OCI-LY7 (cell line): ENCODE measurements around the gene ARHGEF4. TPM values are rescaled to one million over a fixed set of nuclear protein-coding genes. Genes with fewer than 3 reads are reported as not detected.

ENCODE experiments used
- BruUV-seq: library from RNA; stranded (reverse); fragments of 400-500 nt; replicated peaks from 2 replicates; lab custom pipeline; 2021; lab: Mats Ljungman, UMichigan
- CTCF ChIA-PET: fragments of 300-600 bp; sonication (Branson Sonifier 250); formaldehyde crosslinking; loops from one replicate; lab custom pipeline; 2022; ENCODE audit warnings: antibody characterized with exemption; ENCODE audit not compliant: unreplicated experiment; lab: Charles Lee
- POLR2A ChIA-PET: fragments of 300-600 bp; sonication (Branson Sonifier 250); formaldehyde crosslinking; loops from one replicate; lab custom pipeline; 2022; ENCODE audit warnings: antibody characterized with exemption; lab: Charles Lee
- DNase-seq: peaks from one replicate; pipeline ENCODE4 v3.0.0-alpha.2; 2015; ENCODE audit warnings: low spot score
- H2AFZ ChIP-seq: fragments of 200-600 bp; sonication (generic), shearing (Covaris generic); 2 replicates; pipeline ENCODE4 v1.6.1; 2014; ENCODE audit warnings: mild to moderate bottlenecking, antibody characterized with exemption, low read length, moderate library complexity
- H3K27ac ChIP-seq: fragments of 200-600 bp; sonication (generic); 2 replicates; pipeline ENCODE4 v1.5.1; 2014; ENCODE audit warnings: mixed run types, low read depth, mild to moderate bottlenecking, moderate library complexity, low read length, inconsistent platforms; ENCODE audit not compliant: poor library complexity, severe bottlenecking
- H3K36me3 ChIP-seq: fragments of 200-600 bp; sonication (generic); 2 replicates; pipeline ENCODE4 v1.6.1; 2014; ENCODE audit warnings: mild to moderate bottlenecking, antibody characterized with exemption, low read length, moderate library complexity, mixed read lengths; ENCODE audit not compliant: insufficient read depth
- H3K4me1 ChIP-seq: fragments of 200-600 bp; sonication (generic); 2 replicates; pipeline ENCODE4 v1.5.1; 2014; ENCODE audit warnings: mild to moderate bottlenecking, low read length; ENCODE audit not compliant: insufficient read depth, poor library complexity, severe bottlenecking
- H3K4me2 ChIP-seq: fragments of 200-600 bp; sonication (generic); 2 replicates; pipeline ENCODE4 v1.6.1; 2014; ENCODE audit warnings: mild to moderate bottlenecking, low read length
- H3K4me3 ChIP-seq: fragments of 200-600 bp; sonication (generic); 2 replicates; pipeline ENCODE4 v1.5.1; 2014; ENCODE audit warnings: mild to moderate bottlenecking, low read depth, low read length; ENCODE audit not compliant: poor library complexity, severe bottlenecking
- H3K79me2 ChIP-seq: fragments of 200-600 bp; sonication (generic); 2 replicates; pipeline ENCODE4 v1.6.1; 2016; ENCODE audit warnings: low read depth, mild to moderate bottlenecking, low read length, moderate library complexity, mixed read lengths; ENCODE audit not compliant: insufficient read depth
- H3K9me2 ChIP-seq: fragments of 200-600 bp; sonication (generic); 2 replicates; pipeline ENCODE4 v1.6.1; 2016; ENCODE audit warnings: mild to moderate bottlenecking, low read length, mixed read lengths; ENCODE audit not compliant: insufficient read depth
- H3K9me3 ChIP-seq: fragments of 200-600 bp; sonication (generic); 2 replicates; pipeline ENCODE4 v1.6.1; 2014; ENCODE audit warnings: mild to moderate bottlenecking, mixed run types, low read length, mixed read lengths
- H4K20me1 ChIP-seq: fragments of 200-600 bp; sonication (generic); 2 replicates; pipeline ENCODE4 v1.6.1; 2014; ENCODE audit warnings: mild to moderate bottlenecking, antibody characterized with exemption, low read length, moderate library complexity, mixed read lengths; ENCODE audit not compliant: insufficient read depth
- EZH2phosphoT487 ChIP-seq: fragments of 200-600 bp; sonication (generic); IDR thresholded peaks from 2 replicates; pipeline ENCODE4 v1.6.1; 2018; ENCODE audit warnings: low read depth, borderline replicate concordance, mild to moderate bottlenecking, mixed run types, antibody characterized with exemption, low read length, moderate library complexity, mixed read lengths
- intact Hi-C: fragments of 100-400 bp; cut with micrococcal nuclease; formaldehyde crosslinking; loops from one replicate; pipeline ENCODE4 v1.10.0; 2022; ENCODE audit not compliant: unreplicated experiment
- total RNA-seq, 2 experiments: library from RNA; depleted of rRNA in 1 of 2; stranded (reverse); fragments of >200 nt in 1 of 2; shearing (Covaris generic) in 1 of 2; gene quantifications; 2 replicates each; pipeline ENCODE4 v1.2.3, GENCODE V29; 2014 to 2022
- TF ChIP-seq, protein P1 (sequence below): fragments of 200-600 bp; sonication (generic); conservative IDR thresholded peaks from 2 replicates; pipeline ENCODE4 v1.5.1; 2014; ENCODE audit warnings: mild to moderate bottlenecking, antibody characterized with exemption, low read length, moderate library complexity, mixed read lengths

ARHGEF4 gene
- total RNA-seq, 2 experiments from 2014 or later, result 1.1 to 1.7 TPM

DNA sequence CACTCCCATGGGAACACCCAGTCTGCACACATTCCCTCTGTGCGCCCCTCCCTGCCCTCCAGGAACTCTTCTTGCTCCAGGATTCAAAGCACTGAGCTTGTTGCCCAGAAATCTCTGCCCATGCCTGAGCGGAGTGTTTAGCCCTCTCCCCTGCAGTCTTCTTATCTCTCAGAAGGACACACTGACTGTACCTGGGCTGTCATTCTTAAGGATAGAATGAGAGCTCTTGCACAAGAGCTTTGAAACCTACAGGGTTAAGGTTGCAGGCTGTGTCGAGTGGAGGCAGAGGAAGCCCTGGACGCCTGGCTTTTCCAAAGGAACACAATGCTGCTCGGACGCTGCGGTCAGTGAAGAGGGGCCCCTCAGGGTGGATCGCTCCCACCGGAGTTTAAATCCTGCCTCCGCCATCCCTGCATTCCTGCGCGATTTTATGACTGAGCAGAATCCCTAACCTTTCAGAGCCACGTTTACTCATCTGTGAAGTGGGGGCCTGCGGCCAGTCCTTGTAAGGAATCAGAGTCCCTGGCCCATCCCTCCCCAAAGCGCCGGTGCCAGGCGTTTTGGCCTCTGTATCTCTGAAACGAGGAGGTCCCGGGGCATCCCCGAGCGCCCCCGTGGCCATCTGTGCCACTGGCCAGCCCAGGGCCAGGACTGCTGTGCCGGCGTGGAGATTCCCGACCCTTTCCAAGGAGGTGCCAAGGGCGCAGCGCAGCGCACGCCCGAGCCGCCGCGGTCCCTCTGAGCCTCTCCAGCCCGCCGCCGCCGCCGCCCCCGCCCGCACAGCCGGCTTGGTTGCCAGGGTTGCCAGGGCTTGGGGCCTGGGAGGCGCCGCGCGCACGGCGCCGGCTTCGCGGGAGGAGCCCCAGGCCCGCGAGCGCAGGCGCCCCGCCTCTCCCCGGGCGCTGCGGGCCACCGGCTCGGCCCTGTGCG is 197.7 kb downstream of the ARHGEF4 start:
- Histone ChIP-seq H3K36me3 (no peaks in the 10 kb centered on the region), H3K4me2 (no peak overlapping the region), H3K79me2 (no peaks in the 10 kb centered on the region), H3K9me3 (no peaks in the 10 kb centered on the region), H3K27ac (no peak overlapping the region), H3K4me3 (no peak overlapping the region), H3K9me2 (no peaks in the 10 kb centered on the region), H3K4me1 (no peaks in the 10 kb centered on the region), H4K20me1 (no peaks in the 10 kb centered on the region), H2AFZ (no peak overlapping the region)
- no peak for DNase-seq
- ChIA-PET POLR2A (no interaction called here), CTCF (no interaction called here)
- intact Hi-C loops, result no loop called here
- TF ChIP-seq EZH2phosphoT487, result no peak
- TF ChIP-seq, protein P1, sequence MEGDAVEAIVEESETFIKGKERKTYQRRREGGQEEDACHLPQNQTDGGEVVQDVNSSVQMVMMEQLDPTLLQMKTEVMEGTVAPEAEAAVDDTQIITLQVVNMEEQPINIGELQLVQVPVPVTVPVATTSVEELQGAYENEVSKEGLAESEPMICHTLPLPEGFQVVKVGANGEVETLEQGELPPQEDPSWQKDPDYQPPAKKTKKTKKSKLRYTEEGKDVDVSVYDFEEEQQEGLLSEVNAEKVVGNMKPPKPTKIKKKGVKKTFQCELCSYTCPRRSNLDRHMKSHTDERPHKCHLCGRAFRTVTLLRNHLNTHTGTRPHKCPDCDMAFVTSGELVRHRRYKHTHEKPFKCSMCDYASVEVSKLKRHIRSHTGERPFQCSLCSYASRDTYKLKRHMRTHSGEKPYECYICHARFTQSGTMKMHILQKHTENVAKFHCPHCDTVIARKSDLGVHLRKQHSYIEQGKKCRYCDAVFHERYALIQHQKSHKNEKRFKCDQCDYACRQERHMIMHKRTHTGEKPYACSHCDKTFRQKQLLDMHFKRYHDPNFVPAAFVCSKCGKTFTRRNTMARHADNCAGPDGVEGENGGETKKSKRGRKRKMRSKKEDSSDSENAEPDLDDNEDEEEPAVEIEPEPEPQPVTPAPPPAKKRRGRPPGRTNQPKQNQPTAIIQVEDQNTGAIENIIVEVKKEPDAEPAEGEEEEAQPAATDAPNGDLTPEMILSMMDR, result no peak
- BruUV-seq, result no TSS peak

- no peak overlapping the region for H3K4me3 ChIP-seq
- BruUV-seq, result no TSS peak
- H2AFZ ChIP-seq, result no peak overlapping the region
- no peaks in the 10 kb centered on the region for H3K9me3 ChIP-seq
- no peaks in the 10 kb centered on the region for H3K36me3 ChIP-seq
- TF ChIP-seq, protein P1, result no peak
- no peak for TF ChIP-seq EZH2phosphoT487
- DNase-seq, result no peak
- H3K9me2 ChIP-seq, result no peaks in the 10 kb centered on the region
- H3K4me2 ChIP-seq, result no peak overlapping the region
- H3K79me2 ChIP-seq, result no peaks in the 10 kb centered on the region
- intact Hi-C loops, result no loop called here
- no peaks in the 10 kb centered on the region for H3K4me1 ChIP-seq
- H3K27ac ChIP-seq, result no peak overlapping the region
- H4K20me1 ChIP-seq, result no peaks in the 10 kb centered on the region
- POLR2A ChIA-PET, result no interaction called here
- CTCF ChIA-PET, result interaction anchor here (0.5 kb wide), 1 partner anchor 8 kb away, joined by 3 read pairs; no protein-coding TSS in a partner anchor
Observed at GRCh38 chr2:131035112-131035825, 198.6 kb downstream of the ARHGEF4 start.
